Mesenchymal stem cell (in vitro differentiated cells and primary cell): ENCODE measurements around the gene ABAT.
"Not testable (repeated sequence)": the region's sequence is repeated elsewhere in the genome, so short reads cannot be mapped to it uniquely, and the experiment has no call there.

Experiments
- DNase-seq: peaks from one replicate; pipeline ENCODE4 v3.0.0-alpha.2; 2013
- H2AFZ ChIP-seq: one replicate; pipeline ENCODE4 v1.6.1; 2013; ENCODE audit warnings: low read depth, mild to moderate bottlenecking, control low read depth, inconsistent platforms, low read length, moderate library complexity
- H2AK5ac ChIP-seq: 2 replicates; pipeline ENCODE4 v1.6.1; 2013; ENCODE audit warnings: low read length, moderate library complexity, mild to moderate bottlenecking, inconsistent platforms; ENCODE audit not compliant: severe bottlenecking
- H2BK120ac ChIP-seq: one replicate; pipeline ENCODE4 v1.6.1; 2013; ENCODE audit warnings: low read depth, mild to moderate bottlenecking, inconsistent platforms, low read length, moderate library complexity
- H2BK12ac ChIP-seq, 2 experiments: one replicate each; pipeline ENCODE4 v1.6.1; 2013; ENCODE audit warnings: inconsistent platforms in 2 of 2, low read length in 2 of 2, mild to moderate bottlenecking in 2 of 2, moderate library complexity in 2 of 2, control low read depth in 1 of 2
- H2BK15ac ChIP-seq: one replicate; pipeline ENCODE4 v1.6.1; 2013; ENCODE audit warnings: mild to moderate bottlenecking, low read depth, inconsistent platforms; ENCODE audit not compliant: poor library complexity, severe bottlenecking
- H2BK5ac ChIP-seq: 2 replicates; pipeline ENCODE4 v1.6.1; 2013; ENCODE audit warnings: low read depth, mild to moderate bottlenecking, low read length, control low read depth, inconsistent platforms; ENCODE audit not compliant: poor library complexity, severe bottlenecking
- H3K14ac ChIP-seq, 2 experiments: one replicate each; pipeline ENCODE4 v1.6.1; 2013; ENCODE audit warnings: inconsistent platforms in 2 of 2, low read length in 2 of 2, control low read depth in 1 of 2, mild to moderate bottlenecking in 1 of 2, moderate library complexity in 1 of 2
- H3K18ac ChIP-seq, 2 experiments: one replicate each; pipeline ENCODE4 v1.6.1; 2013; ENCODE audit warnings: inconsistent platforms in 2 of 2, low read length in 2 of 2, control low read depth in 1 of 2, low read depth in 1 of 2, mild to moderate bottlenecking in 1 of 2
- H3K23ac ChIP-seq, 2 experiments: one replicate each; pipeline ENCODE4 v1.6.1; 2013; ENCODE audit warnings: inconsistent platforms in 2 of 2, low read length in 2 of 2, mild to moderate bottlenecking in 2 of 2, moderate library complexity in 2 of 2, control low read depth in 1 of 2
- H3K27ac ChIP-seq: 2 replicates; pipeline ENCODE4 v1.5.1; 2013; ENCODE audit warnings: mild to moderate bottlenecking, moderate library complexity, low read length, control low read depth, inconsistent platforms; ENCODE audit not compliant: poor library complexity, severe bottlenecking
- H3K27me3 ChIP-seq, 2 experiments: 2 replicates each; pipeline versions ENCODE4 v1.6.1 to v1.7.0; 2013; ENCODE audit warnings: low read length in 2 of 2, mild to moderate bottlenecking in 2 of 2, moderate library complexity in 2 of 2, control low read depth in 1 of 2, inconsistent platforms in 1 of 2; ENCODE audit not compliant: control insufficient read depth in 1 of 2, insufficient read depth in 1 of 2
- H3K36me3 ChIP-seq, 2 experiments: 2 replicates each; pipeline versions ENCODE4 v1.6.1 to v1.7.0; 2013; ENCODE audit warnings: low read length in 2 of 2, control low read depth in 1 of 2, inconsistent platforms in 1 of 2, low read depth in 1 of 2, mild to moderate bottlenecking in 1 of 2; ENCODE audit not compliant: insufficient read depth in 2 of 2, control insufficient read depth in 1 of 2
- H3K4ac ChIP-seq, 2 experiments: one replicate each; pipeline ENCODE4 v1.6.1; 2013; ENCODE audit warnings: inconsistent platforms in 2 of 2, low read length in 2 of 2, mild to moderate bottlenecking in 2 of 2, moderate library complexity in 2 of 2, control low read depth in 1 of 2, low read depth in 1 of 2
- H3K4me1 ChIP-seq: 2 replicates; pipeline ENCODE4 v1.6.1; 2013; ENCODE audit warnings: low read depth, low read length, control low read depth; ENCODE audit not compliant: control insufficient read depth, insufficient read depth
- H3K4me2 ChIP-seq: 2 replicates; pipeline ENCODE4 v1.6.1; 2013; ENCODE audit warnings: low read length, mild to moderate bottlenecking, inconsistent platforms; ENCODE audit not compliant: poor library complexity, severe bottlenecking
- H3K4me3 ChIP-seq, 2 experiments: 2 replicates each; pipeline versions ENCODE4 v1.5.1 to v1.7.0; 2013; ENCODE audit warnings: low read length in 2 of 2, mild to moderate bottlenecking in 2 of 2, control low read depth in 1 of 2, low read depth in 1 of 2; ENCODE audit not compliant: insufficient read depth in 1 of 2
- H3K79me1 ChIP-seq: replicated peaks from 2 replicates; pipeline ENCODE4 v1.6.1; 2013; ENCODE audit warnings: mild to moderate bottlenecking, control low read depth, low read length, inconsistent platforms; ENCODE audit not compliant: poor library complexity, severe bottlenecking
- H3K9ac ChIP-seq: 2 replicates; pipeline ENCODE4 v1.7.0; 2013; ENCODE audit warnings: mild to moderate bottlenecking, low read length, moderate library complexity
- H3K9me3 ChIP-seq: 2 replicates; pipeline ENCODE4 v1.7.0; 2013; ENCODE audit warnings: mild to moderate bottlenecking, low read length; ENCODE audit not compliant: control insufficient read depth
- H4K8ac ChIP-seq: one replicate; pipeline ENCODE4 v1.6.1; 2013; ENCODE audit warnings: inconsistent platforms, mild to moderate bottlenecking, low read length, moderate library complexity
- H4K91ac ChIP-seq: one replicate; pipeline ENCODE4 v1.6.1; 2013; ENCODE audit warnings: mild to moderate bottlenecking, low read length, inconsistent platforms
- WGBS: methylation state at CpG from one replicate; pipeline ENCODE4 v1.1.7; 2013; ENCODE audit warnings: mixed read lengths; 5-methylcytosine and 5-hydroxymethylcytosine counted together

Gene ABAT

GRCh38 chr16:8785408-8785807, 111.0 kb downstream of the ABAT start:
- no peak overlapping the region for H2BK12ac ChIP-seq
- WGBS = 85% methylated on average over 6 of the region's 6 CpGs
- no peak overlapping the region for H4K91ac ChIP-seq
- no peak overlapping the region for H2BK15ac ChIP-seq
- no peak overlapping the region for H3K9ac ChIP-seq
- H2BK5ac ChIP-seq = no peak overlapping the region
- no peak overlapping the region for H3K14ac ChIP-seq
- no peak overlapping the region for H3K4me2 ChIP-seq
- no peak for DNase-seq
- no peak overlapping the region for H3K4me3 ChIP-seq
- no peaks in the 10 kb centered on the region for H3K79me1 ChIP-seq
- H3K23ac ChIP-seq = no peak overlapping the region
- H3K27me3 ChIP-seq = peaks cover 0 to 4% of the 10 kb centered on the region in 2 experiments
- no peak overlapping the region for H3K27ac ChIP-seq
- no peaks in the 10 kb centered on the region for H3K36me3 ChIP-seq
- no peak overlapping the region for H2AK5ac ChIP-seq
- H2AFZ ChIP-seq = no peak overlapping the region
- no peak overlapping the region for H3K4ac ChIP-seq
- H3K9me3 ChIP-seq = no peaks in the 10 kb centered on the region
- no peak overlapping the region for H3K18ac ChIP-seq
- no peaks in the 10 kb centered on the region for H3K4me1 ChIP-seq
- no peak overlapping the region for H4K8ac ChIP-seq
- H2BK120ac ChIP-seq = no peak overlapping the region

- H3K14ac ChIP-seq, H3K27ac ChIP-seq, H3K4me3 ChIP-seq, H2BK120ac ChIP-seq, H3K9me3 ChIP-seq, H3K18ac ChIP-seq, H2AK5ac ChIP-seq, H4K8ac ChIP-seq, H2BK15ac ChIP-seq, H3K79me1 ChIP-seq, H3K9ac ChIP-seq, H3K4me2 ChIP-seq, H3K27me3 ChIP-seq, H2BK5ac ChIP-seq, DNase-seq, H3K36me3 ChIP-seq, H3K4ac ChIP-seq, H2AFZ ChIP-seq, H3K23ac ChIP-seq, H2BK12ac ChIP-seq, H4K91ac ChIP-seq, H3K4me1 ChIP-seq: not testable (repeated sequence)
- 93% methylated on average over 11 of the region's 11 CpGs for WGBS
Measured at GRCh38 chr16:8786316-8786715, 111.9 kb downstream of the ABAT start.

GRCh38 chr16:8788578-8789172, 114.3 kb downstream of the ABAT start:
- no peak overlapping the region for H3K4me2 ChIP-seq
- H3K23ac ChIP-seq = no peak overlapping the region
- H3K79me1 ChIP-seq = peaks cover 6% of the 10 kb centered on the region
- no peak overlapping the region for H3K14ac ChIP-seq
- H2BK15ac ChIP-seq = no peak overlapping the region
- H3K18ac ChIP-seq = no peak overlapping the region
- no peaks in the 10 kb centered on the region for H3K4me1 ChIP-seq
- no peak for DNase-seq
- H4K8ac ChIP-seq = no peak overlapping the region
- H3K4me3 ChIP-seq = no peak overlapping the region
- H3K27me3 ChIP-seq = no peaks in the 10 kb centered on the region
- 91% methylated on average over 8 of the region's 8 CpGs for WGBS
- H3K27ac ChIP-seq = no peak overlapping the region
- peak overlapping the region; percentile 28 for H4K91ac ChIP-seq
- no peak overlapping the region for H2BK120ac ChIP-seq
- H3K9ac ChIP-seq = no peak overlapping the region
- H2AK5ac ChIP-seq = no peak overlapping the region
- H2BK5ac ChIP-seq = no peak overlapping the region
- no peak overlapping the region for H2AFZ ChIP-seq
- no peak overlapping the region for H3K4ac ChIP-seq
- no peak overlapping the region for H2BK12ac ChIP-seq
- peaks cover 0 to 3% of the 10 kb centered on the region in 2 experiments for H3K36me3 ChIP-seq
- H3K9me3 ChIP-seq = no peaks in the 10 kb centered on the region

- Histone ChIP-seq H2BK12ac (no peak overlapping the region), H3K36me3 (peaks cover 4 to 29% of the 10 kb centered on the region in 2 experiments), H3K27me3 (no peaks in the 10 kb centered on the region), H4K8ac (no peak overlapping the region), H4K91ac (no peak overlapping the region), H3K18ac (no peak overlapping the region), H2BK15ac (no peak overlapping the region), H3K4ac (no peak overlapping the region), H3K14ac (no peak overlapping the region), H3K23ac (no peak overlapping the region), H3K79me1 (peaks cover 20% of the 10 kb centered on the region), H3K9me3 (no peaks in the 10 kb centered on the region), H3K4me3 (no peak overlapping the region), H3K4me1 (peaks cover 9% of the 10 kb centered on the region), H2AK5ac (no peak overlapping the region), H3K27ac (no peak overlapping the region), H2BK5ac (no peak overlapping the region), H2AFZ (no peak overlapping the region), H3K4me2 (no peak overlapping the region), H2BK120ac (no peak overlapping the region), H3K9ac (peak overlapping the region; percentile 98)
- 96% methylated on average over 8 of the region's 8 CpGs for WGBS
- no peak for DNase-seq
Measured at GRCh38 chr16:8795091-8795490, 120.7 kb downstream of the ABAT start.
